GM18508 (cell line): ENCODE results near the gene PRKAR1B.

Source experiments
- ATAC-seq: cut with Tn5 transposase; IDR thresholded peaks from one replicate; pipeline ENCODE4 v1.9.1; 2021; ENCODE audit warnings: moderate number of reproducible peaks; ENCODE audit not compliant: insufficient read depth, unreplicated experiment

PRKAR1B gene

GRCh38 chr7:596819-597182 lies 130.3 kb downstream of the PRKAR1B start:
- no peak for ATAC-seq

- no peak for ATAC-seq
Observed at GRCh38 chr7:596071-596818, 130.8 kb downstream of the PRKAR1B start.

- ATAC-seq, result no peak
Observed at GRCh38 chr7:595621-596010, 131.5 kb downstream of the PRKAR1B start.

GRCh38 chr7:594920-595620 lies 132.0 kb downstream of the PRKAR1B start:
- no peak for ATAC-seq

GRCh38 chr7:594212-594913 lies 132.7 kb downstream of the PRKAR1B start:
- no peak for ATAC-seq

GRCh38 chr7:593324-594115 lies 133.6 kb downstream of the PRKAR1B start:
- no peak for ATAC-seq

GRCh38 chr7:591856-592628 lies 135.0 kb downstream of the PRKAR1B start:
- no peak for ATAC-seq

GRCh38 chr7:590731-591551 lies 136.1 kb downstream of the PRKAR1B start:
- ATAC-seq, result no peak

GRCh38 chr7:589781-590575 lies 137.1 kb downstream of the PRKAR1B start:
- ATAC-seq, result no peak

GRCh38 chr7:587767-588166 lies 139.3 kb downstream of the PRKAR1B start:
- ATAC-seq, result no peak

- no peak for ATAC-seq
Observed at GRCh38 chr7:586494-586893, 140.6 kb downstream of the PRKAR1B start.

GRCh38 chr7:585873-586272 lies 141.2 kb downstream of the PRKAR1B start:
- ATAC-seq, result no peak

- no peak for ATAC-seq
Observed at GRCh38 chr7:585229-585711, 141.8 kb downstream of the PRKAR1B start.

GRCh38 chr7:584820-585219 lies 142.3 kb downstream of the PRKAR1B start:
- no peak for ATAC-seq

GRCh38 chr7:584122-584465 lies 143.0 kb downstream of the PRKAR1B start:
- no peak for ATAC-seq

GRCh38 chr7:583410-584121 lies 143.5 kb downstream of the PRKAR1B start:
- ATAC-seq, result no peak

- ATAC-seq, result no peak
Observed at GRCh38 chr7:582931-583330, 144.2 kb downstream of the PRKAR1B start.
